H1 (cell line): ENCODE data around the gene TFE3. TPM values are rescaled to one million over a fixed set of nuclear protein-coding genes. Genes with fewer than 3 reads are reported as not detected.

Experiments
- CBX5 ChIP-seq: fragments of 300-800, 300-1000 bp; sonication (generic); IDR thresholded peaks from 2 replicates; pipeline ENCODE4 v1.7.1; 2016; ENCODE audit warnings: antibody characterized with exemption, low read length, low read depth
- CREB1 ChIP-seq: IDR thresholded peaks from 2 replicates; pipeline ENCODE4 v1.6.1; 2012; ENCODE audit warnings: inconsistent platforms
- EP300 ChIP-seq, 2 experiments: IDR thresholded peaks; 1 replicate in 1 of 2; 2 replicates in 1 of 2; pipeline ENCODE4 v1.6.1; 2011 to 2012; ENCODE audit warnings: low read depth in 2 of 2, low read length in 2 of 2, mild to moderate bottlenecking in 2 of 2, borderline replicate concordance in 1 of 2, inconsistent platforms in 1 of 2, moderate library complexity in 1 of 2
- HDAC6 ChIP-seq: IDR thresholded peaks from one replicate; pipeline ENCODE4 v1.7.1; 2012; ENCODE audit warnings: low read depth, mild to moderate bottlenecking, inconsistent platforms, low read length, moderate library complexity
- MAX ChIP-seq: IDR thresholded peaks from 2 replicates; pipeline ENCODE4 v1.6.1; 2012; ENCODE audit warnings: inconsistent platforms
- SUZ12 ChIP-seq: fragments of 200-600 bp; sonication (generic); IDR thresholded peaks from 2 replicates; pipeline ENCODE4 v1.6.1; 2012; ENCODE audit warnings: mild to moderate bottlenecking, inconsistent platforms, low read length, moderate library complexity, mixed read lengths
- USF2 ChIP-seq: IDR thresholded peaks from 2 replicates; pipeline ENCODE4 v1.6.1; 2011; ENCODE audit warnings: low read length, improper control_type of control experiment
- polyA plus RNA-seq, 7 experiments: library from polyadenylated mRNA; depleted of rRNA in 3 of 7; stranded (reverse) in 5 of 7; unstranded in 2 of 7; fragments of >200 nt in 5 of 7; fragments of 200-250 nt in 2 of 7; gene quantifications; 1 replicate in 5 of 7; 2 replicates in 1 of 7; 4 replicates in 1 of 7; pipeline versions ENCODE4 v1.2.1 to v1.2.3, GENCODE V29; 2011 to 2013; ENCODE audit warnings: missing spikeins in 2 of 7, mixed read lengths in 2 of 7
- total RNA-seq: library from RNA; stranded (reverse); fragmentation: NEBNext Ultra II Directional; extraction: Animal tissue kit (Norgen Biotek cat#: 25700); gene quantifications from 2 replicates; pipeline ENCODE4 v1.2.1, GENCODE V29; 2021

Gene TFE3
- total and polyA plus RNA-seq, 2 of the 8 experiments (the other 6 are each of a cell fraction or from before 2014, with no cell fraction given), result 33.7 to 52.9 TPM

- TF ChIP-seq EP300 (IDR thresholded peaks at IDR 0.05; ENCODE audit: borderline replicate concordance in 1 of 2, low read depth in 2 of 2, low read length in 2 of 2), result no peak
- no peak for TF ChIP-seq MAX
- TF ChIP-seq SUZ12, result no peak
- TF ChIP-seq USF2, result no peak
- TF ChIP-seq HDAC6, result no peak
- TF ChIP-seq CREB1, result no peak
- TF ChIP-seq CBX5, result no peak
These were observed 39.2 kb upstream of the TFE3 start (continued) for GRCh38 chrX:49082271-49082871.
